ENCODE results near the gene MARCHF5. TPM values are rescaled to one million over a fixed set of nuclear protein-coding genes. Genes with fewer than 3 reads are reported as not detected.

Gene MARCHF5
- total and polyA plus RNA-seq, 8 donors: 4.2 to 26.5 (median 13.1) TPM

DNA sequence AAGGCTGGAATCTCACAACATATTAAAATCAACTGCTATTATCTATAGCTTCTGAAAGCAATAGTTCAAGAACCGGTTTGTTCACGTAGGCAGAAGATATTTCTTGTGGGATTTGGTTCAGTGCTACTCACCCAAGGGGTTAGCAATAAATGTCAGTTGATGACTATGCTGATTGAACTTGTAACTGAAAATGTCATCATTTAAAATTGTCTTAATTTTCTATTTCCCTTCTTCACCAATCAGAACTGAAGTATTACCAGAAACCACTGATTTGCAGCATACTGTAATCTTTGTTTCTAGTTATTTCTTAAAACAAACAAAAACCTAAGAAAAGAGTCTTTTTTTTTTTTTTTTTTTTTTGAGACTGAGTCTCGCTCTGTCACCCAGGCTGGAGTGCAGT, 46.2 kb upstream of the MARCHF5 start:
- WGBS, 2 donors: 61 to 73% methylated on average over 2 to 3 of the region's 3 CpGs
- TF ChIP-seq, protein P1, sequence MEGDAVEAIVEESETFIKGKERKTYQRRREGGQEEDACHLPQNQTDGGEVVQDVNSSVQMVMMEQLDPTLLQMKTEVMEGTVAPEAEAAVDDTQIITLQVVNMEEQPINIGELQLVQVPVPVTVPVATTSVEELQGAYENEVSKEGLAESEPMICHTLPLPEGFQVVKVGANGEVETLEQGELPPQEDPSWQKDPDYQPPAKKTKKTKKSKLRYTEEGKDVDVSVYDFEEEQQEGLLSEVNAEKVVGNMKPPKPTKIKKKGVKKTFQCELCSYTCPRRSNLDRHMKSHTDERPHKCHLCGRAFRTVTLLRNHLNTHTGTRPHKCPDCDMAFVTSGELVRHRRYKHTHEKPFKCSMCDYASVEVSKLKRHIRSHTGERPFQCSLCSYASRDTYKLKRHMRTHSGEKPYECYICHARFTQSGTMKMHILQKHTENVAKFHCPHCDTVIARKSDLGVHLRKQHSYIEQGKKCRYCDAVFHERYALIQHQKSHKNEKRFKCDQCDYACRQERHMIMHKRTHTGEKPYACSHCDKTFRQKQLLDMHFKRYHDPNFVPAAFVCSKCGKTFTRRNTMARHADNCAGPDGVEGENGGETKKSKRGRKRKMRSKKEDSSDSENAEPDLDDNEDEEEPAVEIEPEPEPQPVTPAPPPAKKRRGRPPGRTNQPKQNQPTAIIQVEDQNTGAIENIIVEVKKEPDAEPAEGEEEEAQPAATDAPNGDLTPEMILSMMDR (IDR thresholded peaks at IDR 0.05): no peak
- H3K27ac ChIP-seq: no peak overlapping the region
- no peaks in the 10 kb centered on the region for H3K9me3 ChIP-seq
- no peak for DNase-seq
- intact Hi-C loops (cut with DNase I): no loop called here
- H3K36me3 ChIP-seq: no peaks in the 10 kb centered on the region
- no peak for ATAC-seq
- peaks cover 10 to 18% (median 16%) of the 10 kb centered on the region in 3 donors for H3K4me1 ChIP-seq
- no peak for FAIRE-seq
- no peak overlapping the region for H3K4me3 ChIP-seq
- no peaks in the 10 kb centered on the region for H3K27me3 ChIP-seq

DNA sequence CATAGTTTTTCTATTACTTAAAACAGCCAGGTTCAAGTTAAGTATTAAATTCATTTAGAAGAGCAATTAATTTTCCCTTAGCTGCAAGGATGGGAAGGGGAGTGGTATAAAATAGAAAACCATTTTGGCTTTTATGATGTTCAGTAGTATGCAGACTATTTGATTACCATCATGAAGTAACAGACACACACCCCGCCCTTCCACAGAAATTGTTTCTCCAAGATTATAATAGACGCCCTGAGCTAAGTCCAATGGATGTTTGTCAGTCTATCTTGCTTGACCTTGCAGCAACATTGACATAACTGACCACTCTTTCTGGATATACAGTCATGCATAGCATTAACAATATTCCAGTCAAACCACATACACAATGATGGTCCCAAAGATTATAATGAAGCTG, 42.4 kb upstream of the MARCHF5 start:
- peaks cover 0 to 2% (median 0%) of the 10 kb centered on the region in 3 donors for H3K4me1 ChIP-seq
- no peaks in the 10 kb centered on the region for H3K9me3 ChIP-seq
- 83 to 85% methylated on average over 2 of the region's 2 CpGs for WGBS, 2 donors
- H3K27ac ChIP-seq: no peak overlapping the region
- H3K27me3 ChIP-seq: no peaks in the 10 kb centered on the region
- intact Hi-C loops (cut with DNase I): no loop called here
- FAIRE-seq (no peak), ATAC-seq (no peak), DNase-seq (no peak)
- no peaks in the 10 kb centered on the region for H3K36me3 ChIP-seq
- no peak overlapping the region for H3K4me3 ChIP-seq
- TF ChIP-seq, protein P1 (IDR thresholded peaks at IDR 0.05): no peak

DNA sequence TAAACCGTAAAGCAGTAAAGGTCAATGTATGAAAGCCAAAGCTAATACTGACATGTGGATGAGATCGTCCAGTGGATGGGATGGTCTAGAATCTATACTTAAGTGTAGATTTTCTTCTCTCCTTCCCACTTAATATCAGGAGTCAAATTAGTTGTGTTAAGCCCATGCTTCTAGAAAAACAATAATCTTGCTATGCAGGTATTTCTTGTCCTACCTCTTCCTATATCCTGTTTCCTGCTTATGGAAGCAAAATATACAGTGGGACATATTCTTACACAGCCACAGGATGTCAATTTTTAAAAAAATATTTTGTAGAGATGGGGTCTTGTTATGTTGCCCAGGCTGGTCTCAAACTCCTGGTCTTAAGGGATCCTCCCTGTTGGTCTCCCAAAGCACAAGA, 27.6 kb upstream of the MARCHF5 start:
- Histone ChIP-seq H3K4me3 (no peak overlapping the region), H3K27me3 (no peaks in the 10 kb centered on the region), H3K27ac (no peak overlapping the region), H3K4me1 (peaks cover 0 to 2% (median 0%) of the 10 kb centered on the region in 3 donors), H3K9me3 (no peaks in the 10 kb centered on the region), H3K36me3 (no peaks in the 10 kb centered on the region)
- TF ChIP-seq, protein P1 (IDR thresholded peaks at IDR 0.05): no peak
- no peak for DNase-seq
- ATAC-seq: no peak
- no peak for FAIRE-seq
- intact Hi-C loops (cut with DNase I): no loop called here
- 95 to 96% methylated on average over 2 of the region's 2 CpGs for WGBS, 2 donors

DNA sequence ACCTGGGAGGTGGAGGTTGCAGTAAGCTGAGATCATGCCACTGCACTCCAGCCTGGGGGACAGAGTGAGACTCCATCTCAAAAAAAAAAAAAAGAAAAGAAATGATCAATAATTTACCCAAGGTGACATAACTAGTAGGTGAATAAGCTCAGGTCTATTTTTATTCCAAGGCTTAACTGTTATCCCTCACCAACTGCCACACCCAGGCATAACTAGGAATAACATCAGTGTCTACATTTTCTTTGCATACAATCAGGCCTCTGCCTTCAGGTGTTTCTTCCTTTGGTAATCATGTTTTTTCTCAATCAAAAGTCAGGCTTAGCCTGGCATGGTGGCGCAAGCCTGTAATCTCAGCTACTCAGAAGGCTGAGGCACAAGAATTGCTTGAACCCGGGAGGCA, 26.7 kb upstream of the MARCHF5 start:
- Histone ChIP-seq H3K4me1 (peaks cover 0 to 2% (median 0%) of the 10 kb centered on the region in 3 donors), H3K36me3 (no peaks in the 10 kb centered on the region), H3K4me3 (no peak overlapping the region), H3K27me3 (no peaks in the 10 kb centered on the region), H3K27ac (no peak overlapping the region), H3K9me3 (no peaks in the 10 kb centered on the region)
- ATAC-seq (no peak), FAIRE-seq (no peak), DNase-seq (no peak)
- TF ChIP-seq, protein P1 (IDR thresholded peaks at IDR 0.05): no peak
- intact Hi-C loops (cut with DNase I): no loop called here
- 96 to 100% methylated on average over 2 of the region's 2 CpGs for WGBS, 2 donors

DNA sequence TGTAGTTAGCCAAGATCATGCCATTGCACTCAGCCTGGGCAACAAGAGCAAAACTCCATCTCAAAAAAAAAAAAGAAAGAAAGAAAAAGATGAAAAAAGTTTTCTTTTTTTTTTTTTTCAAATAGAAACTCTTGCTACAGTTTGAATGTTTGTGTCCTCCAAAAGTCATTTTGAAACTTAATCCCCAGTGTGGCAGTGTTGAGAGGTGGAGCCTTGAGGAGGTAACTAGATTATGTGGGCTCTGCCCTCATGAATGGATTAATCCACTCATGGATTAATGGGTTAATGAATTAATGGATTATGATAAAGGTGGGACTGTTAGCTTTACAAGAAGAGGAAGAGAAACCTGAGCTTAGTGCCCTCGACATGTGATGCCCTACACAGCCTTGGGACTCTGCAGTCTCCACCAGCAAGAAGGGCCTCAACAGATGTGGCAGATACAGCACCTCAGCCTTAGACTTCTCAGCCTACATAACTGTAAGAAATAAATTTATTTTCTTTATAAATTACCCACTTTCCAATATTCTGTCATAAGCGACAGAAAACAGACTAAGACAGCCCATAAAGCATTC, 25.2 kb upstream of the MARCHF5 start:
- H3K27ac ChIP-seq: no peak overlapping the region
- H3K9me3 ChIP-seq: no peaks in the 10 kb centered on the region
- no peak for DNase-seq
- H3K36me3 ChIP-seq: no peaks in the 10 kb centered on the region
- no peak overlapping the region for H3K4me3 ChIP-seq
- WGBS, 2 donors: 81 to 84% methylated on average over 2 of the region's 2 CpGs
- peaks cover 0 to 2% (median 0%) of the 10 kb centered on the region in 3 donors for H3K4me1 ChIP-seq
- H3K27me3 ChIP-seq: no peaks in the 10 kb centered on the region
- intact Hi-C loops (cut with DNase I): no loop called here
- FAIRE-seq: no peak
- no peak for ATAC-seq
- TF ChIP-seq, protein P1 (IDR thresholded peaks at IDR 0.05): no peak

All from pancreas (tissue), 10 donors.